Measurements from ENCODE around the gene CZIB.

Gene CZIB

DNA sequence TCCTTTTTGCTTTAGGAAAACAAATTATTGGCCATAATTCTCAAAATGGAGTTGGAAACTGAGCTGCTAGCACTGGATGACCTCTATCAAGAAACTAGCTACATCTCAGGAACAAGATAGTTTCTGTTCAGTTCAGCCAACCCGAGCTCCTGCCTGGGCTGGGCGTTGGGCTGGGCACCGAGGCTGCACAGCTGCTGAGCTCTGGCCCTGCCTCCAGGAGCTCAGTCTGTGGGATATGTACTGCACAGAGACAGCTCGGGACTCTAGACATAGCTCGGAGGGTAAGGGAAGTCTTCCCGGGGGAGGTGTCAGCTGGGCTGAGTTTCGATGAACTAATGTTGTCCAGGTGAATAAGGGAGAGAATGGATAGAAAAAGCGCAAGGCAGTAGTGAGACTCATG is 53.5 kb downstream of the CZIB start:
- TF ChIP-seq, protein P1, sequence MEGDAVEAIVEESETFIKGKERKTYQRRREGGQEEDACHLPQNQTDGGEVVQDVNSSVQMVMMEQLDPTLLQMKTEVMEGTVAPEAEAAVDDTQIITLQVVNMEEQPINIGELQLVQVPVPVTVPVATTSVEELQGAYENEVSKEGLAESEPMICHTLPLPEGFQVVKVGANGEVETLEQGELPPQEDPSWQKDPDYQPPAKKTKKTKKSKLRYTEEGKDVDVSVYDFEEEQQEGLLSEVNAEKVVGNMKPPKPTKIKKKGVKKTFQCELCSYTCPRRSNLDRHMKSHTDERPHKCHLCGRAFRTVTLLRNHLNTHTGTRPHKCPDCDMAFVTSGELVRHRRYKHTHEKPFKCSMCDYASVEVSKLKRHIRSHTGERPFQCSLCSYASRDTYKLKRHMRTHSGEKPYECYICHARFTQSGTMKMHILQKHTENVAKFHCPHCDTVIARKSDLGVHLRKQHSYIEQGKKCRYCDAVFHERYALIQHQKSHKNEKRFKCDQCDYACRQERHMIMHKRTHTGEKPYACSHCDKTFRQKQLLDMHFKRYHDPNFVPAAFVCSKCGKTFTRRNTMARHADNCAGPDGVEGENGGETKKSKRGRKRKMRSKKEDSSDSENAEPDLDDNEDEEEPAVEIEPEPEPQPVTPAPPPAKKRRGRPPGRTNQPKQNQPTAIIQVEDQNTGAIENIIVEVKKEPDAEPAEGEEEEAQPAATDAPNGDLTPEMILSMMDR (conservative IDR thresholded peaks at IDR 0.05; ENCODE audit: low read depth, low read length) = no peak
- no peak overlapping the region for H3K4me3 ChIP-seq (ENCODE audit: low read depth, low read length)
- no peak for DNase-seq (ENCODE audit: low read depth)

DNA sequence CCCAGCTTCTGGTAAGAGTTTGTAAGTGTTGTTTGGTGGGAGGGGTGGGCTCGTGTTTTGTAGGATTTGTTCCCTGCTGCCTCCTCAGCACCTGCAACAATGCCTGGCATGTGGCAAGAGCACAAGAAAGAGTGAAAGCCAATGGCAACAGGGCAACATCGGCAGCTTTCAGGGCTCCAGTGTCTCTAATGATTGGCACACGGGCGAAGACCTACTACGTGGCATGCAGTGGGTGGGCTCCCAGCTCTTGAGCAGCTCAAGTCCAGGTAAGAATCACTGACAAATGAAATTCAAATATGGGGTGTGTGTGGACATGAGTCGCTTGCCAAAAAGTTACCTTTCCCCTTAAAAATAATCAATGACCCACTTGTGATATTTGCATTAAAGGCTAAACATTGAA is 54.1 kb downstream of the CZIB start:
- no peak overlapping the region for H3K4me3 ChIP-seq (ENCODE audit: low read depth, low read length)
- no peak for DNase-seq (ENCODE audit: low read depth)
- TF ChIP-seq, protein P1 (conservative IDR thresholded peaks at IDR 0.05; ENCODE audit: low read depth, low read length) = no peak

DNA sequence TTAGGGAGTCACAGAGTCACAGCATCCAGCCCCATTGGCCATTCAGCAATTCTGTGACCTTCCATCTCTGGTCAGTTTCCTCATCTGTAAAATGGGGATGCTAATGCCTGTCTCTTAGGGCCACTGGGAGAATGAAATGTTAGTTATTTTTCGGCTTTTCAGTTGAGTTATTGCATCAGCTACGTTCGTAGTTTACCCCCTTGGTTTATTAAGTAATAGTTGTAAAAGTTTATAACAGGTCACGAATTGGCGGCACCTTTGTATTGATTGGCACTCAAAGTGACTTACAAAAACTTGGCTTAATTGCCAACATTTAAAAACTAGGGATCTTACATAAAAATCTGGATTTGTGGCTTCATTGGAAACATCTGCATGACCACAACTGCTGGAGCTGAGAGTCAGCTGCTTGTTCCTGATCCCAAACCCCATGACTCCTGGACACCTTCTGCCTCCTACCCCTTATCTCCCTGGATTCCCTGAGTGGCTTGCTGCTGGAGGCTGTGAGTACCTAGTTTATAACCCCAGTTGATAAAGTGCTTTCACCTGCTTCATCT is 54.9 kb downstream of the CZIB start:
- TF ChIP-seq, protein P1 (conservative IDR thresholded peaks at IDR 0.05; ENCODE audit: low read depth, low read length) = no peak
- no peak for DNase-seq (ENCODE audit: low read depth)
- H3K4me3 ChIP-seq (ENCODE audit: low read depth, low read length) = no peak overlapping the region

Data from choroid plexus epithelial cell (primary cell).